Keratinocyte (primary cell): ENCODE data around the gene AVL9. TPM values are rescaled to one million over a fixed set of nuclear protein-coding genes. Genes with fewer than 3 reads are reported as not detected.

Experiments
- DNase-seq: peaks from one replicate; pipeline ENCODE4 v3.0.0-alpha.2; 2011; ENCODE audit warnings: low read depth, missing footprints, low spot score
- FAIRE-seq: peaks from 2 replicates; lab custom pipeline; 2011; peaks lifted over from hg19 to GRCh38; lab: Jason Lieb, UNC
- H2AFZ ChIP-seq: 2 replicates; pipeline ENCODE4 v1.6.0; 2012; ENCODE audit warnings: low read length, control low read depth, inconsistent platforms; ENCODE audit not compliant: control insufficient read depth
- H3K27ac ChIP-seq: 2 replicates; pipeline ENCODE4 v1.5.1; 2011; ENCODE audit warnings: low read length; ENCODE audit not compliant: control insufficient read depth, insufficient read depth
- H3K27me3 ChIP-seq: 3 replicates; pipeline ENCODE4 v1.6.0; 2011; ENCODE audit warnings: low read length; ENCODE audit not compliant: control insufficient read depth, insufficient read depth; ENCODE audit errors: extremely low read depth
- H3K36me3 ChIP-seq, 2 experiments: 2 replicates in 1 of 2; 3 replicates in 1 of 2; pipeline ENCODE4 v1.5.1; 2011; ENCODE audit warnings: low read length in 2 of 2, mild to moderate bottlenecking in 1 of 2; ENCODE audit not compliant: control insufficient read depth in 2 of 2, insufficient read depth in 2 of 2; ENCODE audit errors: extremely low read depth in 1 of 2
- H3K4me1 ChIP-seq: 3 replicates; pipeline ENCODE4 v1.5.1; 2011; ENCODE audit warnings: low read length; ENCODE audit not compliant: control insufficient read depth, insufficient read depth; ENCODE audit errors: extremely low read depth
- H3K4me2 ChIP-seq: 3 replicates; pipeline ENCODE4 v1.6.0; 2011; ENCODE audit warnings: low read depth, low read length; ENCODE audit not compliant: control insufficient read depth, insufficient read depth; ENCODE audit errors: extremely low read depth
- H3K4me3 ChIP-seq, 3 experiments: fragments of 200-600 bp in 1 of 3; sonication (generic) in 1 of 3; 2 replicates in 2 of 3; 3 replicates in 1 of 3; pipeline ENCODE4 v1.5.1; 2011 to 2016; ENCODE audit warnings: low read length in 3 of 3, mild to moderate bottlenecking in 3 of 3, control low read depth in 2 of 3, inconsistent platforms in 1 of 3, low read depth in 1 of 3, mixed read lengths in 1 of 3, mixed run types in 1 of 3, moderate library complexity in 1 of 3; ENCODE audit not compliant: control insufficient read depth in 2 of 3, insufficient read depth in 2 of 3; ENCODE audit errors: extremely low read depth in 1 of 3
- H3K79me2 ChIP-seq: 2 replicates; pipeline ENCODE4 v1.6.0; 2012; ENCODE audit warnings: low read length; ENCODE audit not compliant: control insufficient read depth, insufficient read depth
- H3K9ac ChIP-seq: 3 replicates; pipeline ENCODE4 v1.6.0; 2011; ENCODE audit warnings: low read length; ENCODE audit not compliant: control insufficient read depth, insufficient read depth; ENCODE audit errors: extremely low read depth
- H3K9me1 ChIP-seq: 3 replicates; pipeline ENCODE4 v1.6.0; 2011; ENCODE audit warnings: low read length; ENCODE audit not compliant: control insufficient read depth, insufficient read depth; ENCODE audit errors: extremely low read depth
- H3K9me3 ChIP-seq: 2 replicates; pipeline ENCODE4 v1.5.1; 2012; ENCODE audit warnings: low read depth, low read length; ENCODE audit not compliant: control insufficient read depth
- H4K20me1 ChIP-seq: 3 replicates; pipeline ENCODE4 v1.6.0; 2011; ENCODE audit warnings: low read length; ENCODE audit not compliant: control insufficient read depth, insufficient read depth; ENCODE audit errors: extremely low read depth
- CTCF ChIP-seq, 3 experiments: IDR thresholded peaks in 1 of 3; conservative IDR thresholded peaks in 1 of 3; optimal IDR thresholded peaks in 1 of 3; 2 replicates in 2 of 3; 3 replicates in 1 of 3; pipeline versions ENCODE3 to v1.5.1; 2011; ENCODE audit warnings: low read length in 3 of 3, mild to moderate bottlenecking in 3 of 3, moderate library complexity in 2 of 3, control low read depth in 1 of 3, inconsistent platforms in 1 of 3; ENCODE audit not compliant: insufficient read depth in 2 of 3; ENCODE audit errors: extremely low read depth in 1 of 3
- EZH2 ChIP-seq: IDR thresholded peaks from one replicate; pipeline ENCODE4 v1.6.1; 2012; ENCODE audit warnings: inconsistent platforms, mild to moderate bottlenecking, low read length, moderate library complexity
- dilution Hi-C: fragments of 300-500 bp; cut with MboI; formaldehyde crosslinking; loops from one replicate; pipeline ENCODE4 v1.7.0; 2020; ENCODE audit warnings: low sequenced_read_pairs; ENCODE audit not compliant: extremely low pct_ligation_motif_present
- polyA plus RNA-seq, 5 experiments: library from polyadenylated mRNA; depleted of rRNA in 3 of 5; stranded (reverse) in 3 of 5; stranded (forward) in 1 of 5; unstranded in 1 of 5; fragments of >200 nt; gene quantifications; 1 replicate in 1 of 5; 2 replicates in 3 of 5; 3 replicates in 1 of 5; pipeline versions ENCODE4 v1.2.1 to v1.2.3, GENCODE V29; 2011 to 2012; ENCODE audit warnings: missing spikeins in 2 of 5, low read depth in 1 of 5, low replicate concordance in 1 of 5

Gene AVL9
- polyA plus RNA-seq, 1 donor (not counting 4 experiments of a cell fraction or from before 2014, with no cell fraction given): 22.2 TPM

GRCh38 chr7:32580646-32581045, 85.4 kb downstream of the AVL9 start:
- dilution Hi-C loops: no loop called here
- FAIRE-seq (no peak), DNase-seq (no peak)
- no peak overlapping the region for H3K27ac ChIP-seq
- H3K4me2 ChIP-seq: no peak overlapping the region
- H3K9me3 ChIP-seq: no peaks in the 10 kb centered on the region
- no peaks in the 10 kb centered on the region for H3K79me2 ChIP-seq
- H3K27me3 ChIP-seq: no peaks in the 10 kb centered on the region
- H3K4me3 ChIP-seq: no peak overlapping the region
- no peak for TF ChIP-seq EZH2
- TF ChIP-seq CTCF (optimal IDR thresholded peaks at IDR 0.05 in 1 of 3, IDR thresholded peaks at IDR 0.05 in 1 of 3, conservative IDR thresholded peaks at IDR 0.05 in 1 of 3; ENCODE audit: extremely low read depth in 1 of 3, insufficient read depth in 2 of 3, low read length in 3 of 3): no peak
- no peaks in the 10 kb centered on the region for H4K20me1 ChIP-seq
- H3K36me3 ChIP-seq: peaks cover 20 to 38% of the 10 kb centered on the region in 2 experiments
- H3K9me1 ChIP-seq: no peaks in the 10 kb centered on the region
- no peak overlapping the region for H3K9ac ChIP-seq
- no peaks in the 10 kb centered on the region for H3K4me1 ChIP-seq
- no peak overlapping the region for H2AFZ ChIP-seq

GRCh38 chr7:32582036-32582435, 86.7 kb downstream of the AVL9 start:
- DNase-seq: no peak
- dilution Hi-C loops: no loop called here
- Histone ChIP-seq H3K4me2 (no peak overlapping the region), H2AFZ (no peak overlapping the region), H4K20me1 (no peaks in the 10 kb centered on the region), H3K27ac (no peak overlapping the region), H3K4me1 (no peaks in the 10 kb centered on the region), H3K79me2 (no peaks in the 10 kb centered on the region), H3K4me3 (no peak overlapping the region), H3K27me3 (no peaks in the 10 kb centered on the region), H3K9me1 (no peaks in the 10 kb centered on the region), H3K9me3 (no peaks in the 10 kb centered on the region), H3K9ac (no peak overlapping the region), H3K36me3 (peaks cover 20 to 27% of the 10 kb centered on the region in 2 experiments)
- no peak for FAIRE-seq
- TF ChIP-seq CTCF (optimal IDR thresholded peaks at IDR 0.05 in 1 of 3, IDR thresholded peaks at IDR 0.05 in 1 of 3, conservative IDR thresholded peaks at IDR 0.05 in 1 of 3; ENCODE audit: extremely low read depth in 1 of 3, insufficient read depth in 2 of 3, low read length in 3 of 3): no peak
- no peak for TF ChIP-seq EZH2
